Karpas-422 (cell line): ENCODE data around the gene OLFM4. TPM values are rescaled to one million over a fixed set of nuclear protein-coding genes. Genes with fewer than 3 reads are reported as not detected.

Experiments used
- DNase-seq: peaks from one replicate; pipeline ENCODE4 v3.0.0-alpha.2; 2015
- H2AFZ ChIP-seq: fragments of 200-600 bp; sonication (generic); 2 replicates; pipeline ENCODE4 v1.6.1; 2014; ENCODE audit warnings: antibody characterized with exemption, low read length, mixed read lengths
- H3K27ac ChIP-seq: fragments of 200-600 bp; sonication (generic); 2 replicates; pipeline ENCODE4 v1.5.1; 2014; ENCODE audit warnings: mild to moderate bottlenecking, low read length, moderate library complexity
- H3K27me3 ChIP-seq: fragments of 200-600 bp; sonication (generic); 2 replicates; pipeline ENCODE4 v1.6.1; 2014; ENCODE audit warnings: low read length, mixed read lengths
- H3K36me3 ChIP-seq: fragments of 200-600 bp; sonication (generic); 2 replicates; pipeline ENCODE4 v1.6.1; 2014; ENCODE audit warnings: low read length, mixed read lengths; ENCODE audit not compliant: insufficient read depth
- H3K4me1 ChIP-seq: fragments of 200-600 bp; sonication (generic); 2 replicates; pipeline ENCODE4 v1.6.1; 2014; ENCODE audit warnings: mild to moderate bottlenecking, low read length, mixed read lengths
- H3K4me2 ChIP-seq: fragments of 200-600 bp; sonication (generic); 2 replicates; pipeline ENCODE4 v1.6.1; 2014; ENCODE audit warnings: low read length, low read depth, mild to moderate bottlenecking; ENCODE audit not compliant: poor library complexity, severe bottlenecking
- H3K4me3 ChIP-seq: fragments of 200-600 bp; sonication (generic); 2 replicates; pipeline ENCODE4 v1.5.1; 2014; ENCODE audit warnings: mild to moderate bottlenecking, antibody characterized with exemption, low read length, mixed read lengths
- H3K79me2 ChIP-seq: fragments of 200-600 bp; sonication (generic); 2 replicates; pipeline ENCODE4 v1.6.1; 2014; ENCODE audit warnings: mild to moderate bottlenecking, low read length, mixed read lengths
- H3K9ac ChIP-seq: fragments of 200-600 bp; sonication (generic); 2 replicates; pipeline ENCODE4 v1.6.0; 2014; ENCODE audit warnings: low read length
- H3K9me2 ChIP-seq: fragments of 200-600 bp; sonication (generic), shearing (Covaris generic); replicated peaks from 2 replicates; pipeline ENCODE4 v1.6.0; 2014; ENCODE audit warnings: mild to moderate bottlenecking, low read length, moderate library complexity; ENCODE audit not compliant: insufficient read depth
- H3K9me3 ChIP-seq: fragments of 300-700, 200-600 bp; sonication (generic); 2 replicates; pipeline ENCODE4 v1.6.1; 2014; ENCODE audit warnings: low read length, mixed read lengths
- H4K20me1 ChIP-seq: fragments of 200-600 bp; sonication (generic); 2 replicates; pipeline ENCODE4 v1.6.1; 2014; ENCODE audit warnings: mild to moderate bottlenecking, antibody characterized with exemption, low read length, low read depth; ENCODE audit not compliant: insufficient read depth
- total RNA-seq: library from RNA; depleted of rRNA; stranded (reverse); fragments of >200 nt; shearing (Covaris generic); gene quantifications from 2 replicates; pipeline ENCODE4 v1.2.3, GENCODE V29; 2014; ENCODE audit warnings: low replicate concordance; rRNA removed

OLFM4 gene
- total RNA-seq, 1 experiment from 2014 or later, result not detected

GRCh38 chr13:53088871-53089270, 60.3 kb downstream of the OLFM4 start:
- Histone ChIP-seq H3K4me3 (no peak overlapping the region), H2AFZ (no peak overlapping the region), H3K27ac (no peak overlapping the region), H3K9me2 (no peaks in the 10 kb centered on the region), H3K36me3 (no peaks in the 10 kb centered on the region), H3K4me2 (no peak overlapping the region), H4K20me1 (no peaks in the 10 kb centered on the region), H3K27me3 (no peaks in the 10 kb centered on the region), H3K9me3 (no peaks in the 10 kb centered on the region), H3K79me2 (no peaks in the 10 kb centered on the region), H3K4me1 (no peaks in the 10 kb centered on the region), H3K9ac (no peak overlapping the region)
- DNase-seq, result no peak

- no peaks in the 10 kb centered on the region for H4K20me1 ChIP-seq
Measured at GRCh38 chr13:53089951-53090350, 61.3 kb downstream of the OLFM4 start.

GRCh38 chr13:53090461-53090860, 61.8 kb downstream of the OLFM4 start:
- Histone ChIP-seq H3K4me1 (no peaks in the 10 kb centered on the region), H3K79me2 (no peaks in the 10 kb centered on the region), H3K4me2 (no peak overlapping the region), H3K27me3 (no peaks in the 10 kb centered on the region), H3K36me3 (no peaks in the 10 kb centered on the region), H3K9me3 (no peaks in the 10 kb centered on the region), H3K9me2 (no peaks in the 10 kb centered on the region), H3K9ac (no peak overlapping the region), H3K27ac (no peak overlapping the region), H2AFZ (no peak overlapping the region), H4K20me1 (no peaks in the 10 kb centered on the region), H3K4me3 (no peak overlapping the region)
- DNase-seq, result no peak

More at GRCh38 chr13:53089951-53090350, 61.3 kb downstream of the OLFM4 start:
- no peak for DNase-seq
- Histone ChIP-seq H3K4me3 (no peak overlapping the region), H3K4me1 (no peaks in the 10 kb centered on the region), H3K36me3 (no peaks in the 10 kb centered on the region), H3K9ac (no peak overlapping the region), H3K9me2 (no peaks in the 10 kb centered on the region), H3K9me3 (no peaks in the 10 kb centered on the region), H3K4me2 (no peak overlapping the region), H3K27ac (no peak overlapping the region), H2AFZ (no peak overlapping the region), H3K27me3 (no peaks in the 10 kb centered on the region), H3K79me2 (no peaks in the 10 kb centered on the region)

- Histone ChIP-seq H3K4me2 (no peak overlapping the region), H3K9me2 (no peaks in the 10 kb centered on the region), H3K27ac (no peak overlapping the region), H3K4me3 (no peak overlapping the region), H2AFZ (no peak overlapping the region), H3K9me3 (no peaks in the 10 kb centered on the region), H3K4me1 (no peaks in the 10 kb centered on the region), H4K20me1 (no peaks in the 10 kb centered on the region), H3K9ac (no peak overlapping the region), H3K36me3 (no peaks in the 10 kb centered on the region), H3K27me3 (no peaks in the 10 kb centered on the region), H3K79me2 (no peaks in the 10 kb centered on the region)
- no peak for DNase-seq
Measured at GRCh38 chr13:53092931-53093330, 64.3 kb downstream of the OLFM4 start.

GRCh38 chr13:53098455-53098854, 69.8 kb downstream of the OLFM4 start:
- Histone ChIP-seq H3K4me2 (no peak overlapping the region), H2AFZ (no peak overlapping the region), H3K27me3 (no peaks in the 10 kb centered on the region), H3K9ac (no peak overlapping the region), H3K36me3 (no peaks in the 10 kb centered on the region), H3K4me1 (peaks cover 18% of the 10 kb centered on the region), H3K27ac (no peak overlapping the region), H3K79me2 (no peaks in the 10 kb centered on the region), H3K4me3 (no peak overlapping the region), H3K9me3 (no peaks in the 10 kb centered on the region), H3K9me2 (no peaks in the 10 kb centered on the region), H4K20me1 (no peaks in the 10 kb centered on the region)
- DNase-seq, result no peak

- no peak overlapping the region for H2AFZ ChIP-seq
- no peaks in the 10 kb centered on the region for H3K79me2 ChIP-seq
- H3K27me3 ChIP-seq, result no peaks in the 10 kb centered on the region
- H3K4me1 ChIP-seq, result peaks cover 18% of the 10 kb centered on the region
- no peak overlapping the region for H3K27ac ChIP-seq
- no peaks in the 10 kb centered on the region for H3K36me3 ChIP-seq
- H3K4me2 ChIP-seq, result no peak overlapping the region
- no peak overlapping the region for H3K4me3 ChIP-seq
- H4K20me1 ChIP-seq, result no peaks in the 10 kb centered on the region
- no peaks in the 10 kb centered on the region for H3K9me3 ChIP-seq
- H3K9me2 ChIP-seq, result no peaks in the 10 kb centered on the region
- no peak overlapping the region for H3K9ac ChIP-seq
- DNase-seq, result no peak
Measured at GRCh38 chr13:53100394-53101063, 71.9 kb downstream of the OLFM4 start.

Other genes starting within 250 kb of the OLFM4 start
- gene PCDH8, start 180.2 kb upstream of the OLFM4 start, total RNA-seq, result not detected in 2 replicates